ENCODE results near the gene PKP2.

DNA sequence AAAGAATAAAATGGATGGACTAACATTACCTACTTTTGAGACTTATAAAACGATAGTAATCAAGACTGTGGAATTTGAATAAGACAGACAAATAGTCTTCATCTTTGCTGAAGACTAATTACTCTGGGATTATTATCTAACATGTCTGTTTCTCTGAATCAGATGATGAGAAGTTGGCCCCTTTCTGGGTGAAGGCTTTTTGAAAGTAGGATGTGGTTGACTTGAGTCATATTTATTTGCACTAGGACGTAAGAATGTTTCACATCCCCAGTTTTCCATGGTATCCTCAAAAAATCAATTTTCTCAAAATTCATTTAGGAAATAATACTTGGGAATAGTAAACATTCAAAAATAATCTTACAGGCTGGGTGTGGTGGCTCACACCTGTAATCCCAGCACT lies 31.8 kb downstream of the PKP2 start:
- TF ChIP-seq, protein P1, sequence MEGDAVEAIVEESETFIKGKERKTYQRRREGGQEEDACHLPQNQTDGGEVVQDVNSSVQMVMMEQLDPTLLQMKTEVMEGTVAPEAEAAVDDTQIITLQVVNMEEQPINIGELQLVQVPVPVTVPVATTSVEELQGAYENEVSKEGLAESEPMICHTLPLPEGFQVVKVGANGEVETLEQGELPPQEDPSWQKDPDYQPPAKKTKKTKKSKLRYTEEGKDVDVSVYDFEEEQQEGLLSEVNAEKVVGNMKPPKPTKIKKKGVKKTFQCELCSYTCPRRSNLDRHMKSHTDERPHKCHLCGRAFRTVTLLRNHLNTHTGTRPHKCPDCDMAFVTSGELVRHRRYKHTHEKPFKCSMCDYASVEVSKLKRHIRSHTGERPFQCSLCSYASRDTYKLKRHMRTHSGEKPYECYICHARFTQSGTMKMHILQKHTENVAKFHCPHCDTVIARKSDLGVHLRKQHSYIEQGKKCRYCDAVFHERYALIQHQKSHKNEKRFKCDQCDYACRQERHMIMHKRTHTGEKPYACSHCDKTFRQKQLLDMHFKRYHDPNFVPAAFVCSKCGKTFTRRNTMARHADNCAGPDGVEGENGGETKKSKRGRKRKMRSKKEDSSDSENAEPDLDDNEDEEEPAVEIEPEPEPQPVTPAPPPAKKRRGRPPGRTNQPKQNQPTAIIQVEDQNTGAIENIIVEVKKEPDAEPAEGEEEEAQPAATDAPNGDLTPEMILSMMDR (IDR thresholded peaks at IDR 0.05; ENCODE audit: poor library complexity) = no peak
- TF ChIP-seq EZH2 (IDR thresholded peaks at IDR 0.05; ENCODE audit: borderline replicate concordance) = no peak
